SW 1271 (cell line): ENCODE measurements around the gene DDX51.
"Not testable (repeated sequence)": the region's sequence is repeated elsewhere in the genome, so short reads cannot be mapped to it uniquely, and the experiment has no call there.

Experiments
- DNase-seq, 2 experiments: peaks; one replicate each; lab custom pipeline; 2025; lab: John Stamatoyannopoulos, UW

Gene DDX51

DNA sequence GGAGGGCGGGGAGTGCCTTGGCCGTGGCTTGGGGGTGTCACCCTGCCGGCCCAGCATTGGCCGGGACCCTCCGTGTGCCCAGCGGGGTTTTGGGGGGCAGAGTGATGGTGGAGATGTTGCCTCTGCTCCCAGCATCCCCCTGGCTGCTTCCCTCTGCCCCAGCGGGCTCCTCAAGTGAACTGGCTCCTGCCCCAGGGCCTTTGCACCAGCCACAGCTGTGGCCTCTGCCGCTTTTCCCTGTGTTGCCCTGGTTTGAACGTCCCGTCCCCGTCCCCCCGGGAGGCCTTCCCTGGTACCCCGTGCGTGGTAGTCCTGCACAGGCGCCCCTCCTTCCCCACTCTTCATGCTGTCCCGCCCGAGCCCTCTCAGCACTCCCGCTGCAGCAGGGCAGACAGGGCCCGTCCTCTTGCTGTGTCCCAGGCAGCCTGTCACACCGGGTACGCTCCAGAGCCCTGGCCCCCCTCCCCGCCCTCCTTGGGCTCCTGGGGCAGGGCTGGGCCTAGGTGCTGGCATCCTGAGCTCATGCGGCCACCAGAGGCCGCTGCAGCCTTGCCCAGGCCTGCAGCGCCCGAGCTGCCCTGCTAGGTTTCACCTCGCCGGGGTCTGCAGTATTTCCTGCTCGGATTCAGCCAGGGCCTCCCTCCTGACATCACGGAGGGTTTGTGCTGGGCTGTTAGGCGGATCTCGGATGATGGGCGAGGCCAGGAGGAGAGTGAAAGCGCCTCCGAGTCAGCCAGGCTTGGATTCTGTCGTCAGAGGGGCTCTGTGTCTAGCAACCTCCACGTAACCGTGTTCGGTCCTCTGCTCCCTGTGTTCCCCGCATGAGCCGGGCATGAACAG, 9.6 kb upstream of the DDX51 start:
- DNase-seq = peak in 1 of 2 experiments; percentile 58

DNA sequence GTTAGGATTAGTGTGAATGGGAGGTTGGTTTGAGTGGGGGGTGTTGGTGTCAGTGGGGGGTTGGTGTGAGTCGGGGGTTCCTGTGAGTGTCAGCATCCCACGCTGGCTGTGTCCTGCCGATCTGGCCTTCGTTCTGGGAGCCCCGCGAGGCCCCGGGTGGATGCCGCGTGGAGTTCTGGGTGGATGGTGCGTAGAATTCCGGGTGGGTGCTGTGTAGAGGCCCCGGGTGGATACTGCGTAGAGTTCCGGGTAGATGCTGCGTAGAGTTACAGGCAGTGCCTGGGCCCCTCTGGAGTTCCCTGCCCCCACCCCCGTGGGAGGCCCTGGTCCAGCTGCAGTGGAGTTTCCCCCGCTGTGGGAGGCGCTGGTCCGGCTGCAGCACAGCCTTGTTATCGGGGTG, 8.8 kb upstream of the DDX51 start:
- DNase-seq = no peak

DNA sequence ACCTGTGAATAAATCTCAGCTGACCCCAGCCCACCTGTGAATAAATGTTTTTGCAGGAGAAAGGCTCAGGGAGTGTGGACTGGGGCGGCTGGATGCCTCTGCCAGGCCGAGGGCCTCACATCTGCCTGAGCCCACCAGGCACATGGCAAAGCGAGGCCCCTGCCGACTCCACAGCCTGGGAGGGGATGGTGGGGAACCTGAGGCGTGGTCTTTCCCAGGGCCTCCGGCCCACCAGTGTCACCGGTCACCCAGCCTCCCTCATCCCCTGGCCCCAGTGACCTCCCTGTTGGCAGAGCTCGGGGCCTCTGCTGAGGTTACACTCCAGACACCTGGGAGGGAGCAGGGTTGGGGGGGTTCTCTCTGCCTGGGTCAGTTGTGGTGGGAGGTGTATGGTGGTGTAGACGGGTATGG, 8.3 kb upstream of the DDX51 start:
- no peak for DNase-seq

DNA sequence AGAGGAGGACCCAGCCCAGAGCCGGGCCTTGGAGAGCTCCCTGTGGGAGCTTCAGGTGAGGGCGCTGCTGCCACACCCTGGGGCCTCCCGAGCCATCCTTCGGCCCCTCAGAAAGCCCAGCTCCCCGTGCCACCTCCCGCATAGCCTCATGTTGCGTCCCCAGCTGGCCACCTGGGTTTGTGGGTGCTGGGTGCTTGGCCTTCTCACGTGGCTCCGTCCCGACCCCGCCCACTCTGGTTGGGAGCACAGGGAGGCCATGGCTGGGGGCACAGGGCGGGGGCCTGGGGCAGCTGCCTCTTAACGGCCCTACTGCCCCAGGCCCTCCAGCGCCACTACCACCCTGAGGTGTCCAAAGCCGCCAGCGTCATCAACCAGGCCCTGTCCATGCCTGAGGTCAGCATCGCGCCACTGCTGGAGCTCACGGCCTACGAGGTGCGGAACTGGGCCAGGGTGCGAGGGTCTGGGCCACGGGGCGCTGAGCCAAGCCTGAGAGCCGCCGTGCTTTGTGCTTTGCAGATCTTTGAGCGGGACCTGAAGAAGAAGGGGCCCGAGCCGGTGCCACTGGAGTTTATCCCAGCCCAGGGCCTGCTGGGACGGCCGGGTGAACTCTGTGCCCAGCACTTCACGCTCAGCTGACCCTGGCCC, 7.8 kb upstream of the DDX51 start:
- DNase-seq = no peak

DNA sequence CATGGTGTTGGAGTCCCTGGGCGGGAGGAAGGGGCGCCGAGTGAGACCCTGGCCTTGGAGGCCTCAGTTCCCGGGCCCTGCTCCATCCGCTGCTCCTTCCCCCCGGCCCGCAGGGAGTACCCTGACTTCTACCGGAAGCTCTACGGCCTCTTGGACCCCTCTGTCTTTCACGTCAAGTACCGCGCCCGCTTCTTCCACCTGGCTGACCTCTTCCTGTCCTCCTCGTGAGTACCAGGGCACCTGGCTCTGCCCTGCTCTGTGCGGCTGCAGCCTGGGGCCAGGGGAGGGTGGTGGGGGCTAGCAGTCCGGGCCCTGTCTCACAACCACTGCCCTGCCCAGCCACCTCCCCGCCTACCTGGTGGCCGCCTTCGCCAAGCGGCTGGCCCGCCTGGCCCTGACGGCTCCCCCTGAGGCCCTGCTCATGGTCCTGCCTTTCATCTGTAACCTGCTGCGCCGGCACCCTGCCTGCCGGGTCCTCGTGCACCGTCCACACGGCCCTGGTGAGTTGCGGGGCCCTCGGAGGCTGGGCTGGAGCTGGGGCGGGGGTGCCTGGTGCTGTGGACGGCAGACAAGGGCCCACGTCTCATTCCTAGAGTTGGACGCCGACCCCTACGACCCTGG, 7.1 kb upstream of the DDX51 start:
- DNase-seq = no peak

DNA sequence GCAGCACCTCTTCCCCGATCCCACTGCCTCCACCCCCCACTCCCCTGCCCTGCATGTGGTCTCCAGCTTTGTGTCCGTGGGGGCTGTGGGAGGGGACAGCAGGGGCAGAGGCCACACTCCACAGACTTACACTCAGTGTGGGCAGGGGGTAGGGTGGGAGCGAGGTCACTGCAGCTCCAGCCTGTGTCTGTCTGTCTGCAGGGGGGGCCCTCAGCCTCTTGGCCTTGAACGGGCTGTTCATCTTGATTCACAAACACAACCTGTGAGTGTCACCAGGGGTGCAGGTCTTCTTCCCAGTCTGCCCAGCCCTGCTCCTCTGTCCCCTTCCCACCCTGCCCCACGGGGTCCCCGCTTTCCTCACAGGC, 6.6 kb upstream of the DDX51 start:
- no peak for DNase-seq

DNA sequence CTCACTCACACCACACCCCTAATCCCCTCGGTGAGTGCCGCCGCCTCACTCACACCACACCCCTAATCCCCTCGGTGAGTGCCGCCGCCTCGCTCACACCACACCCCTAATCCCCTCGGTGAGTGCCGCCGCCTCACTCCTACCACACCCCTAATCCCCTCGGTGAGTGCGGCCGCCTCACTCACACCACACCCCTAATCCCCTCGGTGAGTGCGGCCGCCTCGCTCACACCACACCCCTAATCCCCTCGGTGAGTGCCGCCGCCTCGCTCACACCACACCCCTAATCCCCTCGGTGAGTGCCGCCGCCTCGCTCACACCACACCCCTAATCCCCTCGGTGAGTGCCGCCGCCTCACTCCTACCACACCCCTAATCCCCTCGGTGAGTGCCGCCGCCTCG, 5.4 kb upstream of the DDX51 start:
- DNase-seq = not testable (repeated sequence)

DNA sequence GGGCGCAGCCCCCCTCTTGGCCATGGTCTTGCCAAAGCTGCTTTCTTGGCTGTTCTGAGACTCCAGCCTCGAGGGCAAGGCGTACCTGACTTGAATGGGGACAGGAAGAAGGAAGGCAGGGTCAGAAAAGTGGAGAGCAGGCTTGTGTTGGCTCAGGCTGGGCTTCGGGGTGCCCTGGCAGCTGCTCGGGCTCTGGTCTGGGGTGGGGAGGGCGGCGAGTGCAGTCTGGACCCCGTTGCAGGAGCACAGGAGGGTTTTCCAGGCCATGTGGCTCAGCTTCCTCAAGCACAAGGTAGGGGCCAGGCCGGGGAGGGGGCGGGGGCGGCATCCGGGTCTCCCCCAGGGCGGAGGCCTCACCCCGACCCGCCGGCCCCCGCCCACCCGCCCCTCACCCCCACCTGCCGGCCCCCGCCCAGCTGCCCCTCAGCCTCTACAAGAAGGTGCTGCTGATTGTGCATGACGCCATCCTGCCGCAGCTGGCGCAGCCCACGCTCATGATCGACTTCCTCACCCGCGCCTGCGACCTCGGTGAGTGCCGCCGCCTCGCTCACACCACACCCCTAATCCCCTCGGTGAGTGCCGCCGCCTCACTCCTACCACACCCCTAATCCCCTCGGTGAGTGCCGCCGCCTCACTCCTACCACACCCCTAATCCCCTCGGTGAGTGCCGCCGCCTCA, 4.4 kb upstream of the DDX51 start:
- DNase-seq = no peak

DNA sequence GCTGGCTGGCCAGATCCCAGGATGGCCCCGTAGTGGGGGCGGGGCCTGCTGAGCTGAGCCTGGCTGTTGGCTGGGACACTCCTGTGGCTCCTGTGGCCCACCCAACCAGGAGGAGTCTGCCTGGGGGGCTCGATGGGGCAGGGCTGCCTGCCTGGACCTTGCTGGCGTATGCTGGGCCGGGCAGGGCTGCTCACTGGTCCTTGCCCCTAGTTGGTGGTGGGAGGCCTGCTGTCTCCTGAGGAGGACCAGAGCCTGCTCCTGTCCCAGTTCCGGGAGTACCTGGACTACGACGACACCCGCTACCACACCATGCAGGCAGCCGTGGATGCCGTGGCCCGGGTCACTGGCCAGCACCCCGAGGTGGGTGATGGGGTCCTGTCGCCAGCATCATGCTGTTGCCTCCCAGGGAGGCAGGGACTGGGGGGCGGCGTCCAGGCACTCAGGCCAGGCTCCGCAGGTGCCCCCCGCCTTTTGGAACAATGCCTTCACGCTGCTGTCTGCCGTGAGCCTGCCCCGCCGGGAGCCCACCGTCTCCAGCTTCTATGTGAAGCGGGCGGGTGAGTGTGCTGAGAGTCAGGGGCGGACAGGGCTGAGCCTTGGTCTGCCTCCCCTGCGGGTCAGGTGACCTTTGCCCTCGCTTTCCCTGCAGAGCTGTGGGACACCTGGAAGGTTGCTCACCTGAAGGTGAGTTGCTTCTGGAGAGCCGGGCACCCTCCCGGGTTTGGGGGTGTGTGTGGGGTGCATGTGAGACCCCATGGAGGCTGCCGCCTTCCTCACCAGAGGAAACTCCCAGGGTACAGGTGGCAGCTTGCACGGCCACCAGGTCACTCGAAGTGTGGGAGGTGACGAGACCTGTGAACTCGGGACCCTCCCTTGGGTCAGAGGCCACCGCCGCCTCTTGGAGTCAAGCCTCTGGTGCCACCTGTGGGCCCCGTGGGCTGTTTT, 3.6 kb upstream of the DDX51 start:
- DNase-seq = no peak

DNA sequence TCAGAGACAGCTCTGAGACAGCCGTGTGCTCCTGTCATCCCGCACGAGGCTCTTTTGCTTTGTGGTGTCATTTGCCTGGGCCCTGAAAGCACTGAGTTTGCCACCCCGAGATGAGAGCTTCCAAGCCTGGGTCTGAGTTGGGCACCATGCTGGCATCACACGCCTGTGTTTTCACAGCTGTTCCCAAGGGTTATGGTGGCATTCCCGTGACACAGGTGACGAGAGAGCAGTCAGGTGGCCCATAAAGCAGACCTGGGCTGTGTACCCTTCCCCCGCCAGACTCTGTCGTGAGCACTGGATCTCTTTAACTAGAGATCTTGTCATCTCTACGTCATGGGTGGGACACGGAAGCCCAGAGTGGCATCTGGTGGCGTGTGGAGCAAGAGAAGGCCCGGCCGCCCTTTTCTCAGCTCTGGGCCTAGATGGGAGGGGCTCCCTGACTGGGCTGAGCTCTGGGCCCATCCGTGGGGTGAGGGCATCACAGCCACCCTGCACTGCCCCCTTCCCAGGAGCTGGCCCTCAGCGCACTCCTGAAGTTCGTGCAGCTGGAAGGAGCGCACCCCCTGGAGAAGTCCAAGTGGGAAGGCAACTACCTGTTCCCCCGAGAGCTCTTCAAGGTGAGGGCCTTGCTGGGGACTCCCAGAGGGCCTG, 2.8 kb upstream of the DDX51 start:
- no peak for DNase-seq

DNA sequence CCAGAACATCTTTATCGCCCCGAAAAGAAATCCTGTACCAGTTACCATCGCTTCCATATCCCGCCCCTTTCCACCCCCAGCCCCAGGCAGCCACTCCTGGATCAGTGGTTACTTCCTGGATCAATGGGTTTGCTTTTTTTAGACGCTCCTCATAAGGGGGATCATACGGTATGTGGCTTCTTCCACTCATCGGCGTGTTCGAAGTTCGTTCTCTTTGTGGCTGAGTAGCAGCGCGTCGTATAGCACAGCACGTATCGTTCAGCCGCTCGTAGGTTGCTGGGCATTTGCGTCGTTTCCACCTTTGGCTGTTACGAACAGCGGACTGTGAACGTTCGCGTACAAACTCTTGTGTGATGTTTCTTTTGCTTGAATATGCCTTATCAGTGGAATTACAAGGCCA, 2.0 kb upstream of the DDX51 start:
- no peak for DNase-seq

DNA sequence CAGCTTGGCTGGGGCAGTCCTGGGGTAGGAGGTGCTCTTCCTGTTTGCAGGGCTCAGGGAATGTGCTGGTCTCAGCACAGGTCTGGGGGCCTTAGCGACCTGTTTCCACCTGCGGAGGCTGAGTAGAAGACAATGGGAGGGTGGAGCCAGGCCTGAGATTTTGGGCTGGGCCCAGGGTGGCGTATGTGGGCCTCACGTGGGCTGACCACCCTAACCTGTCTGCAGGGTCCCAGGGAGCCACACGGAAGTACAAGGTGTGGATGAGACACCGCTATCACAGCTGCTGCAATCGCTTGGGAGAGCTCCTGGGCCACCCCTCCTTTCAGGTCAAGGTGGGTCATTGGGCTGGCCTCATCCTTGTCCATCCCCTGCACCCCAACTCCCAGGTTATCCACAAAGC, 1.2 kb upstream of the DDX51 start:
- no peak for DNase-seq

DNA sequence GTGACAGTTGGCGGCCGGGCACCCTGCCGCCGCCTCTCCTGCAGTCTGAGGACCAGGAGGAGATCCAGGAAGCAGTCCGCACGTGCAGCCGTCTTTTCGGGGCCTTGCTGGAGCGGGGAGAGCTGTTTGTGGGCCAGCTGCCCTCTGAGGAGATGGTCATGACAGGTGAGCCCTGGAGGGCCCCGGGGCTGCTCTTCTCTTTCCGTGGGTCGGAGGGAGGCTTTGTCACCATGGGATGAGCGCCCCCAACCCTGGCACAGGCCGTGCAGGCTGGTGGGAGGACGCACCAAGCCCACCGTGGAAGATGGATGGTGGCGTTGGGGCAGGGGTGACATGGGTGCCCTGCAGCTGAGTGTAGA, 670 bp upstream of the DDX51 start:
- DNase-seq = no peak

DNA sequence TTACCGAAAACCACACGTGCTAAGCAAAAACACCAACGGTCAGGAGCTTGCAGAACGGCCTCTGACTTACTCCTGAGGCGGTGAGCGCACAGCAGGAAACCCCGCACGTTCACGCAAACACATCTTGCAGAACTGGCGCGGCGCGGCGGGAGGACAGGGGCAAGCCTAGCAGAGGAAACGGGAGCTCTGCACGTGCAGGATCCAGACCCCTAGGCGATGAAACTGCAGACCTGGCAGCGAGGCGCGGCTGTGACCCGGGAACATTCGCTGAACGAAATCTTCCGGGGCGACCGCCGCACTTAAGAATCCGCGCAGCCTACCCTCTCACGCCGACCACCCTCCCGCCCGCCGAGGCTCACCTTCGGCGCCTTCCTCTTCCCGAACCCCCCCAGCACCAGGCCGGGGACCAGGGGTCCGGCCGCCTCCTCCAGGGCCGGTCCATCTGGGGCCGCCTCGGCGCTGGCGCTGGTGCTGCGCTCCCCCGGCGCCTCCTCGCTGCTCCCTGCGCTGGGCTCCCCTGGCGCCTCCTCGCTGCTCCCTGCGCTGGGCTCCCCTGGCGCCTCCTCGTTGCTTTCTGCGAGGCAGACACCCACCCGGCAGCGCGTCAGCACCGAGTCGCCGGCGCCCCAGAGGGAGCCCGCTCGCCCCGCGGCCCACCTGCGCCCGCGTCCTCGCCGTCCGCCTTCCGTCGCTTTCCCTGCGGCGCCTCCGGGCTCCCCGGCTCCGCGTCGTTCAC, 615 bp downstream of the DDX51 start:
- DNase-seq = no peak

DNA sequence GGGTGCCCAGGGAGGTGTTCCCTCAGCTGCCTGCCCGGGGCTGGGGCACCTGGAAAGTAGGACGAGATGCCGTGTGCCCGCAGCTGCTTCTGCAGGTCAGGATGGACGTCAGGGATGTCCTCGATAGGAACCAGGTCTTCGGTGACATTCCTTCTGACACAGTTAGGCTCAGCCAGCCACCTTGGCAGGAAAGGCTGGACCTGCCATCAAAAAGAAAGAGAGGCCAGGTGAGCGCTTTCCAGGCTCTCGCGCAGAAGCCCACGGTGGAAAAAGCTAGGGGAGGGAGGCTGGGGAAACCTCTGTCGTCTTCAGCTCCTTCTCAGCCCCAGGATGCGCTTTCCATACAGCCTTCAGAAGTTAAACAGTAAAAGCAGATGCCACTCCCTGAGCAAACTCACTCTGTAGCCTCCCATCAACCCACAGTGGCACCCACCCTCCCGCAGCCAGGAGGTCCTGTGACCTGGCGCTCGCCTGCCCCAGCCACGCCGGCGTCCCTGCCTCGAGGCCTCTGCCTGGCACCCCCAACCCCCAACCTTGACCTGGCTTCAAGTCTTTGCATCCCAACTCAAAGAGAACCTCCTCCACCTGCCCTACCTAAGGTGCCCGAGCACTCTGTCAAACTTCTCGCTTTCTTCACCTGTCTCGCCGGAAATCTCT, 1.3 kb downstream of the DDX51 start:
- no peak for DNase-seq

DNA sequence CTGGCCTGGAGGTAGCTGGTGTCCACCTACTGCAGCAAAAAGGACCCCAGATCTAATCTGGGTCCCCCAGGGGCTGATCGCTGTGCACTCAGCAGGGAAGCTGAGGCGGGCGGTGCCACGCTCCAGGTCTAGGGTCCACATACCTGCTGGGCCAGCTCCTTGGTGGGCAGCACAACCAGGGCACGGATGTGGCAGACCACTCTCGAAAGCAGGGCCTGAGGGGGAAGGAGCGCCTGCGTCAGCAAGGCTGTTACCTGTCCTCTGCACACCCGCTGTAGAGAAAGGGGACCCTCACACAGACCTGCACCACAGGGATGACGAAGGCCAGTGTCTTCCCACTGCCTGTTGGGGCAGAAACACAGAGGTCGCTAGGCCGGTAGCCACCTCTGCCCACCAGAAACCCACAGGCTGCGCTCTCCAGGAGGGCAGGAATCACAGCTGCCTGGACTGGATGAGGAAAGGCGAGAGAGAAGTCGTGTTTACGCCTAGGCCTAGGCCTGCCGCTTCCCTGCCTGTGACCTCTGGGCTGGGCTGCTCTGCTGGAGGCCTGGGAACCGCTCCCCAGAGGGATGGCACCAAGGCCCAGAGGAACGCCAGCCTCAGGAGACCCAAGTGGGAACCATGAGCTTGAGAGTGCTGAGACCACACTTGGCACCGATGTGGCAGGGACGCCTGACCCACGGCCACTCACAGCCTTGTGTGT, 2.0 kb downstream of the DDX51 start:
- no peak for DNase-seq

DNA sequence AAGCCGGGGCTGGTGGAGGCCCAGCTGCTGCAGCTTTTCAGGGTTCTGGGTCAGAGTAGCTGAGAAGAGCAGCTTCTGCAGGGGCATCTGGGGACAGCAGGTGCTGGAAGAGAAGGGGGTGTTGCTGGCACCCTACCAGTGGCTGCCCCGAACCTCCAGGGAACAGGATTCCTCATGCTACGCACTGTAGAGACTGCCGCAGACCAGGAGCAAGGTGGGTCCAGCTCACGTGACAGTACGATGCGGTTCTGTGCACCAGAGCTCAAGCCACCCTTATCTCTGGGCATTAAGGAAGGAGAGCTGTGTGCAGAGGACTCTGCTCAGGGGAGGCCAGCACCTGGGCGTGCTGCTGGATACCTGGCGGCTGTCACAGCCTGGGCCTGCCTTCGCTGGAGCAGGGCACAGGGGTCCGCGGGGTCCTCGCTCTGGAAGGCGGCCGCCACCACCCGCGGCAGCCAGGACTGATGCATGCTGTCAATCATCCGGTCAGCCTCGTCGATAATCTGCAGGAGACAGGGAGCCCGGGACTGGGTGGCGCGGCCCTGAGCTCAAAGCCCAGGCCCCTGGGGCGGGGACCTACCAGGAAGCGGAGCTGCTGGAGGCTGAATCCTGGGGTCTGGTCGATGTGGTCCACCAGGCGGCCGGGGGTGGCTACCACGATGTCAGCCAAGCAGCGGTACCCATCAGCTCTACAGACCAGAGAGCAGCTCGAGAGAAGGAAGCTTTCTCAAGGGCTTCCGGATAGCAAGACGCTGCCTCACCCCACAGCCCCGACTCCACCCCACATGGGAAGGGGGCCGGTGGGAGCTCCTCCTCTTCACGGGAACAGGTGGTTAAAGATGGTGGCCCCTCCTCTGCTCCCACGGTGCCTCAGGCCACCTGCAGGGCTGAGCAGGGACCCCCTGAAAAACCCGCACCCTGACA, 2.9 kb downstream of the DDX51 start:
- DNase-seq = no peak

DNA sequence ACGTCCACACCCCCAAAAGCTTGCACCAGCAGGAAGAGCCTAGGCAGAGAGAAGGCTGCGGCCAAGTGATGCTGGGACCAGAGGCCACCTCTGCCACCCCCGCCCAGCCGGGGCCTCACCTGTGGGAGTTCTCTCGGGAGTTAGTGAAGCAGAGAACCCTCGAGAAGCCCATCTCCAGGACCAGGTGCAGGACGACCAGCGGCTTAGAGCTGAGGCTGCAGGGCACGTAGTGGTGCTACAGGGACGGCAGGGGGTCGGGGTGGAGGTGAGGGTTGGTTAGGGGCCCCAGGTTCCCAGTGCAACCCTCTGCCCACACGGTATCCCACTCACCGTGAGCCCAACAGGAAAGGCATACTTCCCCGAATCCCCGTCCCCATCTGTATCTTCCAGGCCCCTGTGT, 3.6 kb downstream of the DDX51 start:
- DNase-seq = no peak
